Dendritic cell treated with granulocyte-macrophage colony-stimulating factor and Interleukin-4, amounts not matched to agents 40 ng/mL and 50 ng/mL, for 4 days (primary cell): ENCODE data around the gene HCRTR1.

Experiments used
- H3K27ac Mint-ChIP-seq: one replicate; pipeline ENCODE4 v1.8.0; 2022; ENCODE audit warnings: mild to moderate bottlenecking, mixed read lengths
- H3K27me3 Mint-ChIP-seq: one replicate; pipeline ENCODE4 v1.8.0; 2022; ENCODE audit warnings: mild to moderate bottlenecking, mixed read lengths
- H3K36me3 Mint-ChIP-seq: one replicate; pipeline ENCODE4 v1.8.0; 2022; ENCODE audit warnings: low read depth, mixed read lengths
- H3K4me1 Mint-ChIP-seq: one replicate; pipeline ENCODE4 v1.8.0; 2022; ENCODE audit warnings: low read depth, mixed read lengths
- H3K4me3 Mint-ChIP-seq: one replicate; pipeline ENCODE4 v1.8.0; 2022; ENCODE audit warnings: mild to moderate bottlenecking, moderate library complexity, mixed read lengths
- H3K9me3 Mint-ChIP-seq: one replicate; pipeline ENCODE4 v1.8.0; 2022; ENCODE audit warnings: mixed read lengths
- intact Hi-C: fragments of 100-400 bp; cut with micrococcal nuclease; formaldehyde crosslinking; loops from one replicate; pipeline ENCODE4 v1.15.0; 2022

HCRTR1 gene

GRCh38 chr1:31651766-31652165 lies 34.3 kb downstream of the HCRTR1 start:
- H3K9me3 Mint-ChIP-seq: no peaks in the 10 kb centered on the region
- no peak overlapping the region for H3K4me3 Mint-ChIP-seq
- H3K27ac Mint-ChIP-seq: no peak overlapping the region
- H3K27me3 Mint-ChIP-seq: peaks cover 1% of the 10 kb centered on the region
- intact Hi-C loops: no loop called here
- no peaks in the 10 kb centered on the region for H3K4me1 Mint-ChIP-seq
- H3K36me3 Mint-ChIP-seq: no peaks in the 10 kb centered on the region

GRCh38 chr1:31652891-31653499 lies 35.5 kb downstream of the HCRTR1 start:
- peaks cover 4% of the 10 kb centered on the region for H3K4me1 Mint-ChIP-seq
- H3K27me3 Mint-ChIP-seq: peaks cover 1% of the 10 kb centered on the region
- no peaks in the 10 kb centered on the region for H3K9me3 Mint-ChIP-seq
- no peak overlapping the region for H3K4me3 Mint-ChIP-seq
- intact Hi-C loops: no loop called here
- H3K36me3 Mint-ChIP-seq: no peaks in the 10 kb centered on the region
- no peak overlapping the region for H3K27ac Mint-ChIP-seq

GRCh38 chr1:31653717-31654473 lies 36.4 kb downstream of the HCRTR1 start:
- H3K9me3 Mint-ChIP-seq: no peaks in the 10 kb centered on the region
- H3K4me1 Mint-ChIP-seq: peaks cover 13% of the 10 kb centered on the region
- H3K27me3 Mint-ChIP-seq: peaks cover 1% of the 10 kb centered on the region
- no peaks in the 10 kb centered on the region for H3K36me3 Mint-ChIP-seq
- no peak overlapping the region for H3K27ac Mint-ChIP-seq
- no peak overlapping the region for H3K4me3 Mint-ChIP-seq
- intact Hi-C loops: no loop called here

DNA sequence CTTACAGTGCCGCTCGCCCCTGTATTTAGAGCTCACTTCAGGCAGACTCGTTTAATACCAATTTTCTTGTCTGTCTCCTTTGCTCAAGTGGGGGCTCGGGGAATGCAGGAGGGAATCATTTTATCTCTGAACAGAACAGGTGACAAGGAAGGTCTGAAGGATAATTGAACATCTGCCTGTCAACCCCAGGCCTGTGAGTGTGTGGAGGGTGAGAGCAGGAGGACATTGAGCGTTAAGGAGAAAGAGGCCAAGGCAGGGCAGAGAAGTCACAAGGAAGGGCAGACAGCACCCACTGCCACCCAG lies 36.9 kb downstream of the HCRTR1 start:
- H3K4me3 Mint-ChIP-seq: no peak overlapping the region

DNA sequence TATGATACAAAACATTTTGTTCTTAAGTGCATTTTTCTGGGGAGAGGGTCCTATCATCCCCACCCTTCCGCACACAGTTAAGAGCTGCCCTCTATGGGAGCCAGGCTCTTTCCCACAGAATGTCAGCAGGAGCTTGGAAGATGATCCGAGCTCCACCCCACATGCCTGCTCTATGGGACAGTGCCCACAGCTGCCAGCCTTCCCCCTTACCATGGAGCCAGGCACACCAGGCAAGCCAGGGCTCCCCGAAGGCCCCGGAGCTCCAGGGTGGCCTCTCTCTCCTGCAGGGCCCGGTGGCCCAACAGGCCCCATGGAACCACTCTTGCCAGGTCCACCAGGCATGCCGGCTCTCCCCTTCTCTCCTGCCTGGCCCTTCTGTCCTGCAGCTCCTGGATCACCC lies 37.6 kb downstream of the HCRTR1 start:
- Mint-ChIP-seq H3K9me3 (no peaks in the 10 kb centered on the region), H3K27ac (no peak overlapping the region), H3K4me1 (peaks cover 13% of the 10 kb centered on the region), H3K27me3 (peaks cover 1% of the 10 kb centered on the region), H3K36me3 (no peaks in the 10 kb centered on the region), H3K4me3 (no peak overlapping the region)
- intact Hi-C loops: no loop called here

More for the DNA sequence above, 36.9 kb downstream of the HCRTR1 start:
- intact Hi-C loops: no loop called here
- Mint-ChIP-seq H3K4me1 (peaks cover 13% of the 10 kb centered on the region), H3K27ac (no peak overlapping the region), H3K36me3 (no peaks in the 10 kb centered on the region), H3K9me3 (no peaks in the 10 kb centered on the region), H3K27me3 (peaks cover 1% of the 10 kb centered on the region)

- Mint-ChIP-seq H3K36me3 (no peaks in the 10 kb centered on the region), H3K27ac (no peak overlapping the region), H3K9me3 (no peaks in the 10 kb centered on the region), H3K27me3 (peaks cover 1% of the 10 kb centered on the region), H3K4me1 (peaks cover 13% of the 10 kb centered on the region), H3K4me3 (no peak overlapping the region)
- intact Hi-C loops: no loop called here
Observed at GRCh38 chr1:31655756-31656155, 38.3 kb downstream of the HCRTR1 start.

GRCh38 chr1:31657020-31657804 lies 39.7 kb downstream of the HCRTR1 start:
- H3K27ac Mint-ChIP-seq: no peak overlapping the region

DNA sequence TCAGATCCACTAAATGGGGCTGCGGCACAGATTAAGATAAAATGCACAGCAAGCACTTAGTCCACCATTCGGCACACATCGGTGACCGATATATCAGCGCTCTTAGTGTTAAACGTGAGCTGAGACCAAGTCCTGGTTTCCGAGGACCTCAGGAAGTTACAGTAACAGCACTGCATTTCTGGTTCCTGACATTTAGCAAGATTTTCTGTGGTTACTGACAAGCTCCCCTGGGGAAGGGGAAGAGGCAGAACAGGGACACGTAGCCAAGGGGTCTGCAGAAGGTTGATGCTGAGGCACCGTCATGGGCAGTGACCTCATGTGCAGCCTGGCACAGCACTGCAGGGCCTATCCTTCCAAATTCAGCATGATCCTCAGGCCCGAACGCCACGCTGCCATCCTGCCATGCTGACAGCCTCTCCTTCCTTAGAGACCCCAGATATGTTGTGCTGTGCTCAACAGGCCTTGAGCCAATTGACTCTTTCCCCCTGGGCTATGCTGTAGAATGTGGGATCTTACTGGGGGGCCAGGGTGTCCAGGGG lies 40.6 kb downstream of the HCRTR1 start:
- H3K27me3 Mint-ChIP-seq: peaks cover 3% of the 10 kb centered on the region
- H3K4me3 Mint-ChIP-seq: no peak overlapping the region
- peaks cover 13% of the 10 kb centered on the region for H3K4me1 Mint-ChIP-seq
- intact Hi-C loops: no loop called here
- no peaks in the 10 kb centered on the region for H3K36me3 Mint-ChIP-seq
- H3K9me3 Mint-ChIP-seq: no peaks in the 10 kb centered on the region
- no peak overlapping the region for H3K27ac Mint-ChIP-seq

More at GRCh38 chr1:31657020-31657804, 39.7 kb downstream of the HCRTR1 start:
- intact Hi-C loops: no loop called here
- H3K9me3 Mint-ChIP-seq: no peaks in the 10 kb centered on the region
- H3K36me3 Mint-ChIP-seq: no peaks in the 10 kb centered on the region
- no peak overlapping the region for H3K4me3 Mint-ChIP-seq
- peaks cover 13% of the 10 kb centered on the region for H3K4me1 Mint-ChIP-seq
- peaks cover 1% of the 10 kb centered on the region for H3K27me3 Mint-ChIP-seq

DNA sequence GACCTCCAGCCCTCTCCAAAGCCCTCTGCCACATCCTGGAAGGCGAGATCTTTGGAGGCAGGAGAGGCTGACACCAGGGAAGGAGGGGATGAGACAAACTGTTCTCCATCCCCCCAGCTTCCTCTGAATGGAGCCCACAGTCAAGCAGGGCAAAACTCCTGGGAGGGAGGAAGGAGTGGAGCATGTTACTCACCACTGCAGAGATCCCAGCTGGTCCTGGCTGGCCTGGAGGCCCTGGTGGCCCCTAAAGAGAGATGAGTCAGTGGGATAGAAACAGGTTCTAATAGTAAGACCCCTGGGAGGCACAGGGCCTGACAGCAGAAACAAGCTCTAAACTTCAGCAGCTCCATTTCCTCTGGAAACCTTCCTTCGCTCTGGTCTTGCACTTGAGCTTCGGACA lies 41.2 kb downstream of the HCRTR1 start:
- H3K27me3 Mint-ChIP-seq: peaks cover 7% of the 10 kb centered on the region
- H3K27ac Mint-ChIP-seq: no peak overlapping the region
- intact Hi-C loops: no loop called here
- H3K4me3 Mint-ChIP-seq: no peak overlapping the region
- no peaks in the 10 kb centered on the region for H3K36me3 Mint-ChIP-seq
- H3K9me3 Mint-ChIP-seq: no peaks in the 10 kb centered on the region
- peaks cover 13% of the 10 kb centered on the region for H3K4me1 Mint-ChIP-seq

GRCh38 chr1:31659889-31660288 lies 42.4 kb downstream of the HCRTR1 start:
- Mint-ChIP-seq H3K27ac (no peak overlapping the region), H3K4me3 (no peak overlapping the region), H3K9me3 (no peaks in the 10 kb centered on the region), H3K4me1 (peaks cover 13% of the 10 kb centered on the region), H3K27me3 (peaks cover 11% of the 10 kb centered on the region), H3K36me3 (no peaks in the 10 kb centered on the region)
- intact Hi-C loops: loop anchor here (10.0 kb wide), 1 partner anchor 305 kb away; no protein-coding TSS in a partner anchor

- Mint-ChIP-seq H3K27ac (no peak overlapping the region), H3K9me3 (no peaks in the 10 kb centered on the region), H3K4me3 (no peak overlapping the region), H3K36me3 (no peaks in the 10 kb centered on the region), H3K4me1 (peaks cover 13% of the 10 kb centered on the region), H3K27me3 (peaks cover 13% of the 10 kb centered on the region)
- intact Hi-C loops: loop anchor here (10.0 kb wide), 1 partner anchor 304 kb away; no protein-coding TSS in a partner anchor
Observed at GRCh38 chr1:31660871-31661455, 43.5 kb downstream of the HCRTR1 start.

DNA sequence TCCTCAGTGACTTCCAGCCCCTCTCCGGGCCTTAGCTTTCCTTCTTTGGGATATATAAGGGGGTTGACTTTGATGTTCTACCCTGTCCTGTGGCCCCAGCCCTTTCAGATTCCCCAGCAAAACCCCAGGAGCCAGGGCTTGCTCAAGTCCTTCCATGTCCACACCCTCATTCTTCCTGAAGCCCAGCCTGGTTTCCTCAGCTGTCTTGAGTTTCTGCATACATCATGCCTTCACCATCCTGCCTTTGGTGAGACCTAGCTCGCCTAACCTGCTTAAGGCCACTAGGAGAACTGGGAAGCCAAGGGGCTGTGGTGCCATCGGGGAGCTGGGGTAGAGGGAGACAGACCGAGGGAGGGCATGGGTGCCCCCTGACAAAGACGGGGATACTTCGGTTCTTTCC lies 44.4 kb downstream of the HCRTR1 start:
- intact Hi-C loops: loop anchor here (10.0 kb wide), 1 partner anchor 303 kb away; no protein-coding TSS in a partner anchor
- H3K27ac Mint-ChIP-seq: no peak overlapping the region
- no peaks in the 10 kb centered on the region for H3K36me3 Mint-ChIP-seq
- H3K9me3 Mint-ChIP-seq: no peaks in the 10 kb centered on the region
- H3K27me3 Mint-ChIP-seq: peaks cover 12% of the 10 kb centered on the region
- H3K4me3 Mint-ChIP-seq: no peak overlapping the region
- H3K4me1 Mint-ChIP-seq: peaks cover 18% of the 10 kb centered on the region

- intact Hi-C loops: loop anchor here (10.0 kb wide), 1 partner anchor 302 kb away; no protein-coding TSS in a partner anchor
- Mint-ChIP-seq H3K27ac (no peak overlapping the region), H3K4me1 (peaks cover 18% of the 10 kb centered on the region), H3K4me3 (no peak overlapping the region), H3K36me3 (no peaks in the 10 kb centered on the region), H3K27me3 (peaks cover 13% of the 10 kb centered on the region), H3K9me3 (no peaks in the 10 kb centered on the region)
Observed at GRCh38 chr1:31662463-31662862, 45.0 kb downstream of the HCRTR1 start.
